Measurements from ENCODE around the gene LDAH.
"Not testable (repeated sequence)": the region's sequence is repeated elsewhere in the genome, so short reads cannot be mapped to it uniquely, and the experiment has no call there.

Gene LDAH

DNA sequence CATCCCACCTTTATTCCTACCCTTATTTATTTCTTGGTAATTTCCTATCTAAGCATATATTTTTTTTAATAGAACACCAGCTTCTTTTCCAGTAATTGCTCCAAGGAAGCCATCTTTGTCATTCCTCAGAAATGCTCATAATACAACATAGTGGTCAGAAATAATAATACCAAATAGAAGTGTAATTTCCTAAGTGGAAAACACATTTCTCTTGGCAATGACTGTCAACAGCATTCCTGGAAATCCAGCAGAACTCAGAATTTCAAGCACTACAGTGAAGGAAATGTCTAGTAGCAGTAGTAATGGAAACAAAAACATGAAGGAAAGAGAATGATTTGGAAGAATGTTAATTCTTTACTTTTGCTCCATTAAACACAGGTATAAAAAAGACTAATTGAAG, 99.4 kb downstream of the LDAH start:
- DNase-seq (ENCODE audit: low read depth in 2 of 2) = peak; percentile 12 to 15

DNA sequence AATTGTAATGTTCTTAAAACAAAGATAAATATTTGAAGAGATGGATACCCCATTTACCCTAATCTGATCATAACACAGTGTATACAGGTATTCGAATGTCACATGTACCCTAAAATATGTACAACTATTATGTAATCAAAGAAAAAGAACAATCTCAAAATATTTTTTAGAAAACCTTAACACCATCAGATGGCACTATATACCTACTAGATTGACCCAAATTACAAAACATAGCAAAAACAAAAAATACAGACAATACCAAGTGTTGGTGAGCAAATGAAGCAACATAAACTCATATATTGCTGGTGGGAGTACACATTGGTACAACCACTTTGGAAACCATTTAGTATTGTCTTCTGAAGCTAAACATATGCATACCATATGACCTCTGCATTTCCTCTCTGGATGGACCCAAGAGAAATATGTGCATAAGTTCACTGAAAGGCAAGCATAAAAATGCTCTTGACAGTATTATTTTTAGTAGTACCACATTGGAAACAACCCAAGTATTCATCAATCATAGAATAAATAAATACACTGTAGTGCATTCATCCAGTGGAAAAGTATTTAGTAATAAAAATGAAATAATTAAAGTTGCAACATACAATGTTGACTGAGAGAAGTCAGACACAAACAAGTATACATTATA, 100.2 kb downstream of the LDAH start:
- DNase-seq (ENCODE audit: low read depth in 2 of 2) = no peak

DNA sequence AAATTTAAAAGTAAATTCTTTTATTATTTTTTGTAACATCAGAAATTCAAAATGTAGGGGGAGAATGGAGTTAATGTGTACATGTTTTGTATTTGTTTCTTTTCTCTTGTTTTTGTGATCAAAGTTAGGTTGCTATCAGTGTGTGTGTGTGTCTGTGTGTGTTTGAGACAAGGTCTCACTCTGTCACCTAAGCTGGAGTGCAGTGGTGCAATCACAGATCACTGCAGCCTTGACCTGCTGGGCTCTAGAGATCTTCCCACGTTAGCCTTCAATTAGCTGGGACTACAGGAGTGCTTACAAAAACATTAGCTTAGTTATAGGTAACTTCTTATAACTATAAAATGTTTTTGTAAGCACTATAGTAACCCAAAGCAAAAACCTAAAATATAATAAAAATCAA, 105.3 kb downstream of the LDAH start:
- no peak for DNase-seq (ENCODE audit: low read depth in 2 of 2)

DNA sequence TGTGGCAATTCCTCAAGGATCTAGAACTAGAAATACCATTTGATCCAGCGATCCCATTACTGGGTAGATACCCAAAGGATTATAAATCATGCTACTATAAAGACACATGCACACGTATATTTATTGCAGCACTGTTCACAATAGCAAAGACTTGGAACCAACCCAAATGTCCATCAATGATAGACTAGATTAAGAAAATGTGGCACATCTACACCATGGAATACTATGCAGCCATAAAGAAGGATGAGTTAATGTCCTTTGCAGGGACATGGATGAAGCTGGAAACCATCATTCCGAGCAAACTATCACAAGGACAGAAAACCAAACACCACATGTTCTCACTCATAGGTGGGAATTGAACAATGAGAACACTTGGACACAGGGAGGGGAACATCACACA, 106.7 kb downstream of the LDAH start:
- DNase-seq (ENCODE audit: low read depth in 2 of 2) = not testable (repeated sequence)

DNA sequence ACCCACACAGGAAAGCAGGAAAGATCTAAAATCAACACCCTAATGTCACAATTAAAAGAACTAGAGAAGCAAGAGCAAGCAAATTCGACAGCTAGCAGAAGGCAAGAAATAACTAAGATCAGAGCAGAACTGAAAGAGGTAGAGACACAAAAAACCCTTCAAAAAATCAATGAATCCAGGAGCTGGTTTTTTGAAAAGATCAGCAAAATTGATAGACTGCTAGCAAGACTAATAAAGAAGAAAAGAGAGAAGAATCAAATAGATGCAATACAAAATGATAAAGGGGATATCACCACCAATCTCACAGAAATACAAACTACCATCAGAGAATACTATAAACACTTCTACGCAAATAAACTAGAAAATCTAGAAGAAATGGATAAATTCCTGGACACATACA, 108.5 kb downstream of the LDAH start:
- DNase-seq (ENCODE audit: low read depth in 2 of 2) = not testable (repeated sequence)

- not testable (repeated sequence) for DNase-seq (ENCODE audit: low read depth in 2 of 2)
Observed at GRCh38 chr2:20713585-20713984, 109.3 kb downstream of the LDAH start.

- DNase-seq (ENCODE audit: low read depth in 2 of 2) = not testable (repeated sequence)
Observed at GRCh38 chr2:20711641-20712040, 111.3 kb downstream of the LDAH start.

- no peak for DNase-seq (ENCODE audit: low read depth in 2 of 2)
Observed at GRCh38 chr2:20707601-20708000, 115.3 kb downstream of the LDAH start.

DNA sequence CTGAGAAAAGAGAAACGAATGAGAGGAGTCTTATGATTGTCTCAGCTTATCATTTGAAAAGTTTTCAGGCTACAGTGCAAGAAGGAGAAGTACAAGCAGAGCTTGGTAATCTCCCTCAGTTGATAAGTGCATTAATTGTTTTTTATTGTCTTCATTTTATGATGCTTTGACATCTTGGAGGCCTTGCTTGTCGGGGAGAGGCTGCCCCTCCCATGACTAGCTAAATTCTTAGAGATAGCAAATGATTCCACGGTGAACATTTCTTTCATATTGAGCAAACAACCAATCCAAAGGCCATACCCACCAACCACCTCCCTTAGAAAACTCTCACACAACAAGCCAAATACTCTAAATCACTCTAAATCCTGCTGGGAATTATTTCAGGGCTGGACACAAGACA, 116.1 kb downstream of the LDAH start:
- DNase-seq (ENCODE audit: low read depth in 2 of 2) = no peak

GRCh38 chr2:20706217-20706616, 116.7 kb downstream of the LDAH start:
- no peak for DNase-seq (ENCODE audit: low read depth in 2 of 2)

DNA sequence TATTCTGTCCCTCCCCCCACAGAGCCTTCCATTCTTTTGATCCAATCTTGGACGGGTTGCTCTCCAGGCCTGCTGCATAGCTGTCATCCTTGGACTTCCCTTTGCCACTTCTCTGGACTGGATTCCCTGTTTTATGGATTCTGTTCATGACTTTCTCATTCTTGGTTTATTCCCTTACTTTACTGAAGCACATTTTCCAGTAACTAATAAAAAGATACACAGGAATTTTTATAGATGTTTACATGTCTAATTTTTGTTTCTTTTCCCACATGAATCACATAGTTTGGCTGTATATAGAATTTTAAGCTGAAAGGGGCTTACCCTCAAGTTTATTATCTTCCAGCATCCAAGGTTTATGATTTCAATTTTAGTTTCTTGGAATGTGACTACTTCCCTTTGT, 118.0 kb downstream of the LDAH start:
- no peak for DNase-seq (ENCODE audit: low read depth in 2 of 2)

GRCh38 chr2:20702563-20702962, 120.3 kb downstream of the LDAH start:
- DNase-seq (ENCODE audit: low read depth in 2 of 2) = no peak

DNA sequence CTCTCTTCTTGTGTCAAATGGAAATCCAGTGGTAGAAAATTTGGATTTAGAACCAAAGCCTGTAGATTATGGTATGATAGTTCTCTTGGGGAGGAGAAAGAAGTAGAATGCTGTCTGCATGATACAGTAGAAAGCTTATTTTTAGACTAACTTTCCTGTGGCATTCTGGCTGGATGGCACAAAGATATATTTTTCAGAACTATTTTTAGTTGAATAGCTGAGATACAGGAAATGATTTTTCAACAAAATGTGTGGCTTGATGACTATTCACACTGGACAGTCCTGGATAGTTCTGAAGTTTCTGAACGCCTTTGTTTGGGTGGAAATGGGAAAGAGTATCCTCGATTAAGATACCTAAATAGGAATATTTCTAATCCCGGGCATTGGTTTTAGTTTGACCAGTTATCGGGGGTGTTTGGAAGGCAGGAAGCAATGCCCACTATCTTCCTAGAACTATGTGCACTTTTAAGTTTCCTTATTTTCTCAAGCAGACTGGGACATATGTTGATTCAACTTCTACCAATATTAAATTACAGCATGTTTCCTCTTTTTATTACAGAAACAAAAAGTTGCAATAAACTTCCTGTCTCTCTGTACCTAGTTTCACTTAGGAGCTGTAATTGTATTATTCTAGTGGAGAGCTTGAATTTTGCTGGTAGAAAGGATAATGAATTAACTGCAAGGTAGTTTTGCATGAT, 123.8 kb downstream of the LDAH start:
- DNase-seq (ENCODE audit: low read depth in 2 of 2) = no peak

DNA sequence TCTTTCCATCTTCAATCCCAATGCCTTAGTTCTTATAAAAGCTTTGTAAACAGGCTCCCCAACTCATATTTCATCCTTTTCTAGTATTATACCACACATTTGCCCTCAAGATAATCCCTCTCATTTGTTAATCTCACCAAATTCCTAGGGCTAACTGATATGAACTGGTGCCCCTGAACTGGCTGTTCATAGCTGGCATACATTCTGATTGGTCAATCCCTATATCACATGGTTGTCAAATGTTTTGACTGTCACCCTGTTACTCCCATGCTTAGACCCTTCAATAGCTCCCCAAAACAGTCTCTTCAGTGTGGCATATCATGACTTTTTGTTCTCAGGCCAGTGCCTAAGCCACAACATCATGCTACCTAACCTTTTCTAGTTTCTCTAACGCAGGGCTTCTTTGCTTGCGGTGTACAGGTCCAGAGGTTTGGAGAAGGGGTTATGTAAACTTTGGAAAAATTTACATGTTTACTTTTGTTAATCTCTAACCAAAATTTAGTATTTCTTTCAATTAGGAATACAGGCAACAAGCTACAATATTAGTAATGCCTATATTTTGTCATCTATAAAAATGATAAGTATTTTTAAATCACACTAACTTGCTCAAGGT, 125.5 kb downstream of the LDAH start:
- DNase-seq (ENCODE audit: low read depth in 2 of 2) = no peak

- DNase-seq (ENCODE audit: low read depth in 2 of 2) = no peak
Observed at GRCh38 chr2:20696366-20696765, 126.5 kb downstream of the LDAH start.

GRCh38 chr2:20693317-20693716, 129.6 kb downstream of the LDAH start:
- DNase-seq (ENCODE audit: low read depth in 2 of 2) = no peak

- DNase-seq (ENCODE audit: low read depth in 2 of 2) = no peak
Observed at GRCh38 chr2:20692081-20692480, 130.8 kb downstream of the LDAH start.

- no peak for DNase-seq (ENCODE audit: low read depth in 2 of 2)
Observed at GRCh38 chr2:20691076-20691734, 131.7 kb downstream of the LDAH start.

- no peak for DNase-seq (ENCODE audit: low read depth in 2 of 2)
Observed at GRCh38 chr2:20689428-20690264, 133.3 kb downstream of the LDAH start.

DNA sequence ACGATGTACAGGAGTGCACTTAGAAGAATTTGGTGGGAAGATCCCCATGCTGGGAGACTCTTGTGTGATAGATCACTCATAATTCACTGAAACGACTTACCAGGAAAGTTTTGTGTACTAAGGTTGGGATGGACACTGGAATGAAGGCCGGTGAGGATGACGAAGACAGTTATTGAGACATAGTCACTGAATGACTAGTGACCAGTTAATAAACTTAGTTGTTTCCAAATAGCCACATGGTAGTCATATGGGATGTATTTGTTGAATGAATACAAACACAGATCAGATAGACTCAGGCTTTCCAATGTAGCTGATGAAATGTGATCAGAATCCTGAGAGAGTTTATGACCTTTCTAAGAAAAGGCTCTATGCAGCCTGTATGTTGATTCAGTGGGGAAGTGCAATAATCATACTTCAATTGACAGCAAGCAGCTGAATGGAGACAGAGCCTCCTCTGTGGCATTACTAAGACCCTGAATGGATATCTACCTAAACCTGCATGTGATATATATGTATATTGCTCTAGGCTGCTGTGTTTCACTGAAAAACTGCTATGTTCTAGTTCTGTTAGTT, 135.6 kb downstream of the LDAH start:
- DNase-seq (ENCODE audit: low read depth in 2 of 2) = no peak

GRCh38 chr2:20684581-20685063, 138.3 kb downstream of the LDAH start:
- no peak for DNase-seq (ENCODE audit: low read depth in 2 of 2)

Data from fibroblast of skin of left biceps (primary cell).